NCI-H2081 treated with DMSO at 0.1 percent for 48 hours (cell line): ENCODE results near the gene SMC1A.

Experiments used
- DNase-seq: peaks from one replicate; lab custom pipeline; 2025; lab: John Stamatoyannopoulos, UW

Gene SMC1A

GRCh38 chrX:53340852-53341645 lies 81.4 kb downstream of the SMC1A start:
- no peak for DNase-seq

- no peak for DNase-seq
Observed at GRCh38 chrX:53337101-53337500, 85.4 kb downstream of the SMC1A start.

DNA sequence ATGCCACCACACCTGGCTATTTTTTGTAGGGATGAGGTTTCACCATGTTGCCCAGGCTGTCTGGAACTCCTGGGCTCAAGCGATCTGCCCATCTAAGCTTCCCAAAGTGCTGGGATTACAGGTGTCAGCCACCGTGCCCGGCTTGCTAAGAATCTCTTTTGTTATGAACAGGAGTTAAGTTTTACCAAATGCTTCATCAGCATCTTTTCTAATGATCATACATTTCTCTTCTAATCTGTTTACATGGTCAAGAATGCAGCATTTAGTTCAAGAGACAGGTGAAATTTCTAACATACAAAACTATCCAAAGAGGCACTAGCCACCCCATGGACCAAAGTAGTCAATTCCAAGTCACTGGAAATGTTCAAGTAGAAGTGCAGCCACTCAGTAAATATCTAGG lies 88.6 kb downstream of the SMC1A start:
- no peak for DNase-seq

- no peak for DNase-seq
Observed at GRCh38 chrX:53332204-53332603, 90.2 kb downstream of the SMC1A start.

GRCh38 chrX:53330331-53330730 lies 92.1 kb downstream of the SMC1A start:
- DNase-seq = no peak

DNA sequence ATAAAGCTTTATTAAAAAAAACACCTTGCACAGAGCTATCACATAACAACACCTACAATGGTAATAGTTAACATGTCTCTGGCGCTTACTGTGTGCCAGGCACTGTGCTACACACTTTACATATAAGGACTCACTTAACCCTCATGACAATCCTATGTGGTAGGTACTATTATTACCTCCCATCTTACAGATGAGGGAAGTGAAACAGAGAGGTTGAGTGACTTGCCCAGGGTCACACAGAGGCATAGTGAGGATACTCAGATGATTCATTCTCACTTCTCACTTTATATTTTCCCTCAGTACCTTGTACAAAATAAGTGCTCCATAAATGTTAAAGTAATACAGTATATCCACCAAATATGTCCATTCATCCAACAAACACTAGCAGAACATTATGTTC lies 97.7 kb downstream of the SMC1A start:
- no peak for DNase-seq
